GM18909 (cell line): ENCODE results near the gene PDZK1.
"Not testable (repeated sequence)": the region's sequence is repeated elsewhere in the genome, so short reads cannot be mapped to it uniquely, and the experiment has no call there.

Experiments used
- ATAC-seq: cut with Tn5 transposase; IDR thresholded peaks from one replicate; pipeline ENCODE4 v1.9.1; 2021; ENCODE audit warnings: mild to moderate bottlenecking; ENCODE audit not compliant: unreplicated experiment, poor library complexity

PDZK1 gene

GRCh38 chr1:145707183-145707867, at the start of gene PDZK1:
TSS of gene PDZK1 (minus strand) at chr1:145707368. CDS start at chr1:145688021, 19,347 bp downstream.
- no peak for ATAC-seq

- ATAC-seq = no peak
These were observed 44.4 kb upstream of the PDZK1 start for GRCh38 chr1:145751491-145752037.

- no peak for ATAC-seq
These were observed 43.3 kb upstream of the PDZK1 start for GRCh38 chr1:145750426-145750825.

- ATAC-seq = no peak
These were observed 40.5 kb upstream of the PDZK1 start for GRCh38 chr1:145747398-145748247.

GRCh38 chr1:145740269-145740668, 33.1 kb upstream of the PDZK1 start:
- no peak for ATAC-seq

- ATAC-seq = no peak
These were observed 29.0 kb upstream of the PDZK1 start for GRCh38 chr1:145736191-145736590.

GRCh38 chr1:145730900-145731299, 23.7 kb upstream of the PDZK1 start:
- no peak for ATAC-seq

GRCh38 chr1:145730467-145730866, 23.3 kb upstream of the PDZK1 start:
- ATAC-seq = no peak

GRCh38 chr1:145729666-145730436, 22.7 kb upstream of the PDZK1 start:
- no peak for ATAC-seq

- ATAC-seq = no peak
These were observed 22.0 kb upstream of the PDZK1 start for GRCh38 chr1:145729196-145729595.

GRCh38 chr1:145726193-145726592, 19.0 kb upstream of the PDZK1 start:
- not testable (repeated sequence) for ATAC-seq

- ATAC-seq = peak; percentile 64
These were observed 13.9 kb upstream of the PDZK1 start for GRCh38 chr1:145720878-145721671.

GRCh38 chr1:145720556-145720877, 13.3 kb upstream of the PDZK1 start:
- no peak for ATAC-seq

- ATAC-seq = no peak
These were observed 12.3 kb upstream of the PDZK1 start, which contains the start of gene CD160 for GRCh38 chr1:145719230-145720079. TSS of gene CD160 (plus strand) at chr1:145719499. CDS start at chr1:145728328, 8,829 bp downstream.

- not testable (repeated sequence) for ATAC-seq
These were observed 11.3 kb upstream of the PDZK1 start for GRCh38 chr1:145718465-145718864.

GRCh38 chr1:145717833-145718232, 10.7 kb upstream of the PDZK1 start:
- ATAC-seq = no peak

GRCh38 chr1:145716641-145717345, 9.6 kb upstream of the PDZK1 start:
- no peak for ATAC-seq

GRCh38 chr1:145714524-145715111, 7.5 kb upstream of the PDZK1 start:
- ATAC-seq = no peak
